ENCODE results near the gene TICAM1. TPM values are rescaled to one million over a fixed set of nuclear protein-coding genes. Genes with fewer than 3 reads are reported as not detected.

Gene TICAM1
- total and polyA plus RNA-seq, 2 of the 13 experiments (the other 11 are each of a cell fraction or from before 2014, with no cell fraction given), result 0.33 to 0.95 TPM

GRCh38 chr19:4831304-4831978 is at the start of gene TICAM1 (continued):
- TF ChIP-seq ZNF430 (CRISPR knock-in tag; IDR thresholded peaks at IDR 0.05) (peak; percentile 79; the same call in 1 of the 2 replicates), ZBTB7A (CRISPR knock-in tag; IDR thresholded peaks at IDR 0.05) (peak; percentile 89), SMAD9 (CRISPR knock-in tag; IDR thresholded peaks at IDR 0.05) (0 out of 2 replicates have a peak, but pooled peaks have one; percentile 71), MTA1 (CRISPR knock-in tag; IDR thresholded peaks at IDR 0.05; ENCODE audit: borderline replicate concordance) (peak; percentile 96), EP300 (IDR thresholded peaks at IDR 0.05; ENCODE audit: low read depth in 2 of 2, low read length in 2 of 2) (no peak), EP300 (CRISPR knock-in tag; IDR thresholded peaks at IDR 0.05; ENCODE audit: borderline replicate concordance) (no peak), ZNF543 (CRISPR knock-in tag; IDR thresholded peaks at IDR 0.05) (0 out of 2 replicates have a peak, but pooled peaks have one; percentile 33), ZBTB7B (CRISPR knock-in tag; IDR thresholded peaks at IDR 0.05) (peak; percentile 76), NR2C2 (CRISPR knock-in tag; IDR thresholded peaks at IDR 0.05; ENCODE audit: borderline replicate concordance) (peak; percentile 57), ZNF205 (CRISPR knock-in tag; IDR thresholded peaks at IDR 0.05) (0 out of 2 replicates have a peak, but pooled peaks have one; percentile 56), ZNF335 (CRISPR knock-in tag; IDR thresholded peaks at IDR 0.05) (peak; percentile 44; the same call in 1 of the 2 replicates), MEIS1 (CRISPR knock-in tag; IDR thresholded peaks at IDR 0.05; ENCODE audit: borderline replicate concordance) (0 out of 2 replicates have a peak, but pooled peaks have one; percentile 50), HDAC2 (CRISPR knock-in tag; IDR thresholded peaks at IDR 0.05) (peak; percentile 63; the same call in 1 of the 2 replicates), ZNF136 (CRISPR knock-in tag; IDR thresholded peaks at IDR 0.05; ENCODE audit: low read depth) (no peak), POLR2A (IDR thresholded peaks at IDR 0.05; ENCODE audit: insufficient read depth in 1 of 2, low read depth in 2 of 2, low read length in 2 of 2) (peak; percentile 25 to 65; a peak in 3 of 4 replicates), MYC (CRISPR knock-in tag; IDR thresholded peaks at IDR 0.05; ENCODE audit: borderline replicate concordance) (peak; percentile 54; the same call in 1 of the 2 replicates), KDM2A (CRISPR knock-in tag; IDR thresholded peaks at IDR 0.05; ENCODE audit: borderline replicate concordance, low read depth) (peak; percentile 78), XRCC5 (optimal IDR thresholded peaks at IDR 0.05; ENCODE audit: low read length) (peak; percentile 46), ZBTB38 (CRISPR knock-in tag; IDR thresholded peaks at IDR 0.05) (peak; percentile 77; the same call in 1 of the 2 replicates), PHF20 (CRISPR knock-in tag; IDR thresholded peaks at IDR 0.05) (peak; percentile 35; the same call in 1 of the 2 replicates), MIER3 (CRISPR knock-in tag; IDR thresholded peaks at IDR 0.05; ENCODE audit: borderline replicate concordance) (0 out of 2 replicates have a peak, but pooled peaks have one; percentile 24), ZNF44 (CRISPR knock-in tag; IDR thresholded peaks at IDR 0.05) (0 out of 2 replicates have a peak, but pooled peaks have one; percentile 67), ZIK1 (CRISPR knock-in tag; IDR thresholded peaks at IDR 0.05; ENCODE audit: borderline replicate concordance, low read depth) (peak; percentile 58; the same call in 1 of the 2 replicates), NONO (IDR thresholded peaks at IDR 0.05) (no peak), NONO (CRISPR knock-in tag; conservative IDR thresholded peaks at IDR 0.05) (0 out of 2 replicates have a peak, but pooled peaks have one; percentile 26), SP4 (CRISPR knock-in tag; IDR thresholded peaks at IDR 0.05) (peak; percentile 45; the same call in 1 of the 2 replicates)
- TF ChIP-seq, protein P1, sequence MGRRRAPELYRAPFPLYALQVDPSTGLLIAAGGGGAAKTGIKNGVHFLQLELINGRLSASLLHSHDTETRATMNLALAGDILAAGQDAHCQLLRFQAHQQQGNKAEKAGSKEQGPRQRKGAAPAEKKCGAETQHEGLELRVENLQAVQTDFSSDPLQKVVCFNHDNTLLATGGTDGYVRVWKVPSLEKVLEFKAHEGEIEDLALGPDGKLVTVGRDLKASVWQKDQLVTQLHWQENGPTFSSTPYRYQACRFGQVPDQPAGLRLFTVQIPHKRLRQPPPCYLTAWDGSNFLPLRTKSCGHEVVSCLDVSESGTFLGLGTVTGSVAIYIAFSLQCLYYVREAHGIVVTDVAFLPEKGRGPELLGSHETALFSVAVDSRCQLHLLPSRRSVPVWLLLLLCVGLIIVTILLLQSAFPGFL (CRISPR knock-in tag; IDR thresholded peaks at IDR 0.05), result no peak
- TF ChIP-seq, protein P2, sequence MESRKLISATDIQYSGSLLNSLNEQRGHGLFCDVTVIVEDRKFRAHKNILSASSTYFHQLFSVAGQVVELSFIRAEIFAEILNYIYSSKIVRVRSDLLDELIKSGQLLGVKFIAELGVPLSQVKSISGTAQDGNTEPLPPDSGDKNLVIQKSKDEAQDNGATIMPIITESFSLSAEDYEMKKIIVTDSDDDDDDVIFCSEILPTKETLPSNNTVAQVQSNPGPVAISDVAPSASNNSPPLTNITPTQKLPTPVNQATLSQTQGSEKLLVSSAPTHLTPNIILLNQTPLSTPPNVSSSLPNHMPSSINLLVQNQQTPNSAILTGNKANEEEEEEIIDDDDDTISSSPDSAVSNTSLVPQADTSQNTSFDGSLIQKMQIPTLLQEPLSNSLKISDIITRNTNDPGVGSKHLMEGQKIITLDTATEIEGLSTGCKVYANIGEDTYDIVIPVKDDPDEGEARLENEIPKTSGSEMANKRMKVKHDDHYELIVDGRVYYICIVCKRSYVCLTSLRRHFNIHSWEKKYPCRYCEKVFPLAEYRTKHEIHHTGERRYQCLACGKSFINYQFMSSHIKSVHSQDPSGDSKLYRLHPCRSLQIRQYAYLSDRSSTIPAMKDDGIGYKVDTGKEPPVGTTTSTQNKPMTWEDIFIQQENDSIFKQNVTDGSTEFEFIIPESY (CRISPR knock-in tag; IDR thresholded peaks at IDR 0.05), result peak; percentile 34; the same call in 1 of the 2 replicates

Measured in HepG2 (cell line).